HL-60 (cell line): ENCODE results near the gene ETV3.

Experiments
- CTCF ChIP-seq: IDR thresholded peaks from one replicate; pipeline ENCODE4 v1.5.1; 2011; ENCODE audit warnings: low read length, control low read depth, inconsistent platforms; ENCODE audit not compliant: insufficient read depth
- GABPA ChIP-seq: IDR thresholded peaks from 2 replicates; pipeline ENCODE4 v1.6.1; 2012; ENCODE audit warnings: low read depth
- POLR2AphosphoS5 ChIP-seq: IDR thresholded peaks from 2 replicates; pipeline ENCODE4 v1.6.1; 2012; ENCODE audit warnings: low read depth
- REST ChIP-seq: IDR thresholded peaks from 2 replicates; pipeline ENCODE4 v1.6.1; 2012; ENCODE audit warnings: low read depth; ENCODE audit not compliant: insufficient replicate concordance
- SPI1 ChIP-seq: IDR thresholded peaks from 2 replicates; pipeline ENCODE4 v1.6.1; 2012; ENCODE audit warnings: low read depth, mild to moderate bottlenecking, borderline replicate concordance

GRCh38 chr1:157161901-157162300 lies 23.7 kb upstream of the ETV3 start:
- no peak for TF ChIP-seq CTCF
- TF ChIP-seq GABPA, result no peak
- TF ChIP-seq REST, result no peak
- no peak for TF ChIP-seq POLR2AphosphoS5
- TF ChIP-seq SPI1, result no peak
